Activated naive CD4-positive, alpha-beta T cell treated with anti-CD3 and anti-CD28 coated beads, Interleukin-2, amount 10 ng/mL, durations not matched to agents 7 days and 5 days (primary cell): ENCODE results near the gene SH2D3A.
A peak's percentile ranks its signal among the peaks of the same experiment; 100 is the strongest.
"Not testable (repeated sequence)": the region's sequence is repeated elsewhere in the genome, so short reads cannot be mapped to it uniquely, and the experiment has no call there.

ENCODE experiments used
- CTCF ChIA-PET: fragments of 350-600 bp; sonication (Branson Sonifier 250); formaldehyde crosslinking; loops from one replicate; lab custom pipeline; 2021; ENCODE audit warnings: antibody characterized with exemption; lab: Charles Lee
- DNase-seq: peaks from one replicate; pipeline ENCODE4 v3.0.0-alpha.2; 2020
- H3K27ac Mint-ChIP-seq: one replicate; pipeline ENCODE4 v1.8.0; 2021; ENCODE audit warnings: mild to moderate bottlenecking, moderate library complexity, mixed read lengths
- H3K27me3 Mint-ChIP-seq: one replicate; pipeline ENCODE4 v1.8.0; 2021; ENCODE audit warnings: mild to moderate bottlenecking, mixed read lengths
- H3K36me3 Mint-ChIP-seq: one replicate; pipeline ENCODE4 v1.8.0; 2021; ENCODE audit warnings: mixed read lengths
- H3K4me1 Mint-ChIP-seq: one replicate; pipeline ENCODE4 v1.8.0; 2021; ENCODE audit warnings: mixed read lengths
- H3K4me3 Mint-ChIP-seq: one replicate; pipeline ENCODE4 v1.8.0; 2021; ENCODE audit warnings: mild to moderate bottlenecking, moderate library complexity, mixed read lengths
- H3K9me3 Mint-ChIP-seq: one replicate; pipeline ENCODE4 v1.8.0; 2021; ENCODE audit warnings: mixed read lengths

SH2D3A gene

DNA sequence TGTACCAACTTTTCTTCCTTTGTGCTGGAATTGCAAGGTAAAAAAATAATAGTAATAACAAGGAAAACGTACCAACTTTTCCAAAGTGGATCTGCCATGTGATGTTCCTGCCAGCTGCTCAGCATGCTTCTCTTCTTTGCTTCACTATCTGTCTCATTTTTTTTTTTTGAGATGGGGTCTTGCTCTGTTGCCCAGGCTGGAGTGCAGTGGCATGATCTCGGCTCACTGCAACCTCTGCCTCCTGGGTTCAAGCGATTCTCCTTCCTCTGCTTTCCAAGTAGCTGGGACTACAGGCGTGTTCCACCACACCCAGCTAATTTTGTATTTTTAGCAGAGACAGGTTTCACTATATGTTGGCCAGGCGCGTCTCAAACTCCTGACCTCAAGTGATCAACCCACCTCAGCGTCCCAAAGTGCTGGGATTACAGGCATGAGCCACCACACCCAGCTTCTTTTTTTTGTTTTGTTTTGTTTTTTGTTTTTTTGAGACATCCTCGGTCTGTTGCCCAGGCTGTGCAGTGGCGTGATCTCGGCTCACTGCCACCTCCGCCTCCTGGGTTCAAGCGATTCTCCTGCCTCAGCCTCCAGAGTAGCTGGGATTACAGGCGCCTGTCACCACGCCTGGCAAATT is 33.0 kb upstream of the SH2D3A start:
- H3K27me3 Mint-ChIP-seq, H3K9me3 Mint-ChIP-seq: not testable (repeated sequence)
- peaks cover 73% of the 10 kb centered on the region for H3K4me1 Mint-ChIP-seq
- H3K27ac Mint-ChIP-seq = peak overlapping the region; percentile 94
- CTCF ChIA-PET = interaction anchor here (1.4 to 2.0 kb wide), 4 partner anchors 28 to 159 kb away, joined by 3 to 10 read pairs (median 5); partner anchors contain the start of gene VAV1
- H3K36me3 Mint-ChIP-seq = peaks cover 43% of the 10 kb centered on the region
- peak overlapping the region; percentile 76 for H3K4me3 Mint-ChIP-seq
- DNase-seq = peak; percentile 42

DNA sequence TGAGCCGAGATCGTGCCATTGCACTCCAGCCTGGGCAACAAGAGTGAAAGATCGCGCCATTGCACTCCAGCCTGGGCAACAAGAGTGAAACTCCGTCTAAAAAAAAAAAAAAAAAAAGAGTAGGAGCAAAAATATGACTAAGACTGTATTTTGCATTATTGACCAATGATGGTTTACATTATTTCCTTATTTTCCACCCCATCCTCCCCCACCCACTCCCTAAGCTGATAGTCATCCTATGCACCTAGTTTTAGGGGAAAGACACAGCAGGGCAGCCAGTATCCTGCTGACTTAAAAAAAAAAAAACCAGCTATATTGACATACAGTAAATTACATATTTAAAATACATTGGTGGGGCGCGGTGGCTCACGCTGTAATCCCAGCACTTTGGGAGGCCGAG is 30.4 kb upstream of the SH2D3A start:
- no peak for DNase-seq
- H3K9me3 Mint-ChIP-seq = peaks cover 10% of the 10 kb centered on the region
- peaks cover 82% of the 10 kb centered on the region for H3K4me1 Mint-ChIP-seq
- no peak overlapping the region for H3K27ac Mint-ChIP-seq
- peaks cover 58% of the 10 kb centered on the region for H3K36me3 Mint-ChIP-seq
- CTCF ChIA-PET = no interaction called here
- H3K4me3 Mint-ChIP-seq = no peak overlapping the region
- no peaks in the 10 kb centered on the region for H3K27me3 Mint-ChIP-seq

DNA sequence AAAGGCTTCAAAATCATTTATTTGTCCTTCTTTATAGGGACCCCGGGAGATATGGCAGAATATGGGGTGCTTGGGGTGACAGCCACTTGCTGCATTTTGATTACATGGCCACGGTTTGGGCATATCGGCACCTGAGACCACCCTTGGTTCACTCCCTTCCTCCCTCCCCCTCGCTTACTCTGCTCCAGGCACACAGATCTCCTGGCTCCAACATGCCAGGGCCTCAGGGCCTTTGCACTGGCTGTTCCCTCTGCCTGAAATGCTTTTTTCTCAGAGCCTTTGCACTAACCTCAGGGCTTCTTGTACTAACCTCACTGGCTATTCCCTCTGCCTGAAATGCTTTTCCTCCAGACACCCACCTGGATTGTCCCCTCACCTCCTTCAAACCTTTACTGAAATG is 29.0 kb upstream of the SH2D3A start:
- no peak overlapping the region for H3K27ac Mint-ChIP-seq
- H3K4me3 Mint-ChIP-seq = no peak overlapping the region
- H3K36me3 Mint-ChIP-seq = peaks cover 69% of the 10 kb centered on the region
- H3K27me3 Mint-ChIP-seq = no peaks in the 10 kb centered on the region
- peaks cover 10% of the 10 kb centered on the region for H3K9me3 Mint-ChIP-seq
- peaks cover 84% of the 10 kb centered on the region for H3K4me1 Mint-ChIP-seq
- no peak for DNase-seq
- CTCF ChIA-PET = no interaction called here

DNA sequence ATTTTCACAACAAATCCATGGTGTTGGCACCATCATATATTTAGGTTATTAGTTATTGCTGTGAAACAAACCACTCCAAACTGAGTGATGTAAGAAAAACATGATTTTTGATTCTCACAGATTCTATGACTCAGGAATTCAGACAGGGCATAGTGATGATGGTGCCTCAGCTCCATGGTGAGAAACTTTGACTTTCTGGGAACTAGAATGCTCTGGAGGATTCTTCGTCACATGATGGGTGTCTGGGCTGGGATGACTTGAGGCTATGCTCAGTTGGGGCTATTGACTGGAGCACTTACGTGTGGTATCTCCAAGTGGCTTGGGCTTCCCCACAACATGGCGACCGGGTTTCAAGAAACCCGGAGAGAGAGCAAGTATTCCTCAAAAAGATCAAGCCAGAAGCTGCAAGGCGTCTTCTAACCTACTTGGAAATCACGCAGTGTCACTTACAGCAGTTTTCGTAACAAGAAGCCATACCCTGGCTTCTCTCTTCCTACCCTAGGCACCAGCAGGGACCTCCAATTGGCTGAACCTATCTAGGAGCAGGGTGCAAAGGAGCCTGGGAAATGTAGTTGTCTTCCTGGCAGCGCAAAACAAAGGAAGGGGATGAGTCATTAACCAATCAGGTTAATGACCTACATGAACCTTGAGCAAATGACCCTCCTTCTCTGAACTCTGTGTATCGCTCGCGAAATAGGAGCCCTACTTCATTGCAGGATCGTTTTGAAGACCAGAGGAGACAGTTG is 27.6 kb upstream of the SH2D3A start:
- CTCF ChIA-PET = no interaction called here
- DNase-seq = no peak
- Mint-ChIP-seq H3K36me3 (peaks cover 73% of the 10 kb centered on the region), H3K4me3 (no peak overlapping the region), H3K27ac (no peak overlapping the region), H3K9me3 (peaks cover 10% of the 10 kb centered on the region), H3K4me1 (peaks cover 86% of the 10 kb centered on the region), H3K27me3 (no peaks in the 10 kb centered on the region)

DNA sequence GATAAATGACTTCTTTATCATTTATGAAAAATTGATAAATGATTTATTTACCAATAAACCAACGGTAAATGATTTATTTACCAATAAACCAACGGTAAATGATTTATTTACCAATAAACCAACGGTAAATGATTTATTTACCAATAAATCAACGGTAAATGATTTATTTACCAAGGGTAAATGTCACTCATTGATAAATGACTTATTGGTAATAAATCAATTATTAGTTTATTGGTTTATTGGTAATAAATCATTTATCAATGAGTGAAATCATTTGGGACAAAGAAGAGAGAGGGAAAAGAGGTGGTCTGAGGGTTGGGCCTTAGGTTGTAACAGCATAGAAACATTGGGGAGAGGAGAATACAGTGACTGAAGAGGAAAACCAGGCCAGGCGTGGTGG is 26.7 kb upstream of the SH2D3A start:
- CTCF ChIA-PET = no interaction called here
- Mint-ChIP-seq H3K9me3 (peaks cover 10% of the 10 kb centered on the region), H3K27me3 (no peaks in the 10 kb centered on the region), H3K4me3 (no peak overlapping the region), H3K4me1 (peaks cover 82% of the 10 kb centered on the region), H3K36me3 (peaks cover 69% of the 10 kb centered on the region), H3K27ac (no peak overlapping the region)
- no peak for DNase-seq

DNA sequence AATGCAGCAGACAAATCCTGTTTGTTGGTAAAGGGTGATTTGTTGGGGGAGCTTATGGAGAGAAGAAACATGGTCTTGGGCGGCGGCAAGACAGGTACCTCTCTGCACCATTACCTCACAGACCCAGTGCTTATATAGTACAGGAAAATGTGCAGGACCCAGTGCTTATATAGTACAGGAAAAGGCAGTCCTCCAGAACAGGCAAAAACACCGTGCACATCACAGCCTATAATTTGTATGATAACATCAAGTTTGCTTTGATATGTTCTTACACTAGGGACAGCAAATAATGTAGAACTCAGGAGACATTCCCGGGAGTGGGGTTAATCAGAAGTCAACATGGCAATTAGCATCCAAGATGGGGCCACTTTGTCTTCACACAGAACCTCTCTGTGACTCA is 26.2 kb upstream of the SH2D3A start:
- Mint-ChIP-seq H3K27ac (no peak overlapping the region), H3K27me3 (no peaks in the 10 kb centered on the region), H3K4me1 (peaks cover 82% of the 10 kb centered on the region), H3K4me3 (no peak overlapping the region), H3K9me3 (peaks cover 10% of the 10 kb centered on the region), H3K36me3 (peaks cover 70% of the 10 kb centered on the region)
- DNase-seq = no peak
- CTCF ChIA-PET = no interaction called here

DNA sequence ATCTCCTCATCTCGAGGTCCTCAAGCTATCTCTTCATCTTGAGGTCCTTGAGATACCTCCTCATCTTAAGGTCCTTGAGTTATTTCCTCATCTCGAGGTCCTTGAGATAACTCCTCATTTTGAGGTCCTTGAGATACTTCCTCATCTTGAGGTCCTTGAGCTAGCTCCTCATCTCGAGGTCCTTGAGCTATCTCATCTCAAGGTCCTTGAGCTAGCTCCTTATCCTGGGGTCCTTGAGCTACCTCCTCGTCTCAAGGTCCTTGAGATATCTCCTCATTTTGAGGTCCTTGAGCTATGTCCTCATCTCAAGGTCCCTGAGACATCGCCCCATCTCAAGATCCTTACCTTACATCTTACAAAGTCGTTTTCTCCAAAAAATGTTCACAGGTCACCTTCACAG is 24.0 kb upstream of the SH2D3A start:
- peaks cover 10% of the 10 kb centered on the region for H3K9me3 Mint-ChIP-seq
- CTCF ChIA-PET = interaction anchor here (0.8 kb wide), 1 partner anchor 10 kb away, joined by 3 read pairs; no protein-coding TSS in a partner anchor
- H3K36me3 Mint-ChIP-seq = peaks cover 67% of the 10 kb centered on the region
- DNase-seq = no peak
- peaks cover 70% of the 10 kb centered on the region for H3K4me1 Mint-ChIP-seq
- peak overlapping the region; percentile 55 for H3K27ac Mint-ChIP-seq
- no peak overlapping the region for H3K4me3 Mint-ChIP-seq
- H3K27me3 Mint-ChIP-seq = no peaks in the 10 kb centered on the region

DNA sequence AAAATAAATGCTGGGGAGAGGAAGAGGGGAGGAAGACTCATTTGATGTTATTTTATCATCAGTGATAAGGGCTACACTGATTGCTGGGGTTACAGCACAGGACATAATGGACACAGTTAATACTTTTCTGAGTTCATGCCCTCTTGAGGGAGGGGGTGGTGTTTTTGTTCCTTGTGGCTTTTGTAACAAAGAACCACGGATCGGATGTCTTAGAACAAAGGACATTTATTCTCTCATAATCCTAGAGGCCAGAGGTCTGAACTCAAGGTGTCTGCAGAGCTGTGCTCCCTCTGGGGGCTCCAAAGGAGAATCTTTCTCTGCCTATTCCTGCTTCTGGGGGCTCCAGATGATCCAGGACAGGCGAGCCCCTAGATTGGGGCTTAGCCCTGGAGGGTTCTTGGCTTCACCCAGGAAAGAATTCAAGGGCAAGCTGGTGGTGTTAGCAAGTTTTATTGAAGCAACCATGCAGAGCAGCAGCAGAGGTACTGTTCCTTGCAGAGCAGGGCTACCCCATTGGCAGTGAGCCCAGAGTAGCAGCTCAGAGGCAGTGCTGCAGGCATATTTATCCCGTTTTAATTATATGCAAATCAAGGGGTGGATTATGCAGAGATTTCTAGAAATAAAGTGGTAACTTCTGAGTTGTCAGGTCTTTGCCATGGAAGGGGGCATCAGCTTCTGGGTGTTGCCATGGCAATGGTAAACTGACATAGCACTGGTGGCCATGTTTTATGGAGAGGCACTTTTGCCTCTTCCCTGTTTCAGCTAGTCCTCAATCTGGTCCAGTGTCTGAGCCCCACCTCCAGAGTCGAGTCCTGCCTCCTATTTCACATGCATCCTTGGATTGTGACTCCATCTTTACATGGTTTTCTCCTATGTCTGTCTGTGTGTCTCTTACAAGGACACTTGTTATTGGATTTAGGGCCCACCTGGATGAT is 23.2 kb upstream of the SH2D3A start:
- Mint-ChIP-seq H3K27ac (peak overlapping the region; percentile 62), H3K4me3 (no peak overlapping the region), H3K27me3 (no peaks in the 10 kb centered on the region), H3K36me3 (peaks cover 67% of the 10 kb centered on the region), H3K4me1 (peaks cover 67% of the 10 kb centered on the region), H3K9me3 (peaks cover 10% of the 10 kb centered on the region)
- CTCF ChIA-PET = interaction anchor here (0.8 kb wide), 1 partner anchor 9 kb away, joined by 3 read pairs; no protein-coding TSS in a partner anchor
- no peak for DNase-seq

DNA sequence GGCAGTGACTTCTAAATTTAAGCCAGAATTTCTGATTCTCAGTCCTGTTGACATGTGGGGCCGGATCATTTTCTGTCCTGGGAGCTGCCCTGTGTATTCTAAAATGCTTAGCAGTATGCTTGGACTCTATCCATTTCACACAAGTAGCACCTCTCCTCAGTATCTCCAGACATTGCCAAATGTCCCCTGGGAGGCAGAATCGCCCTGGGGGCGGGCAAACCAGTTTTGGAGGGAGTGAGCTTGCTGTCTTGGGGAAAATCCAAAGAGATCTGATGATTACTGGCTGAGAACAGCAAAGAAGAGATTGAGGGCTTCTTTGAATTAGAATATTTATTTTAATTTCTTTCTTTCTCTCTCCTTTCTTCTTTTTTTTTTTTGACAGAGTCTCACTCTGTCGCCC is 21.7 kb upstream of the SH2D3A start:
- CTCF ChIA-PET = no interaction called here
- no peak for DNase-seq
- Mint-ChIP-seq H3K4me3 (no peak overlapping the region), H3K9me3 (peaks cover 2% of the 10 kb centered on the region), H3K4me1 (peaks cover 62% of the 10 kb centered on the region), H3K36me3 (peaks cover 65% of the 10 kb centered on the region), H3K27ac (peak overlapping the region; percentile 79), H3K27me3 (no peaks in the 10 kb centered on the region)

DNA sequence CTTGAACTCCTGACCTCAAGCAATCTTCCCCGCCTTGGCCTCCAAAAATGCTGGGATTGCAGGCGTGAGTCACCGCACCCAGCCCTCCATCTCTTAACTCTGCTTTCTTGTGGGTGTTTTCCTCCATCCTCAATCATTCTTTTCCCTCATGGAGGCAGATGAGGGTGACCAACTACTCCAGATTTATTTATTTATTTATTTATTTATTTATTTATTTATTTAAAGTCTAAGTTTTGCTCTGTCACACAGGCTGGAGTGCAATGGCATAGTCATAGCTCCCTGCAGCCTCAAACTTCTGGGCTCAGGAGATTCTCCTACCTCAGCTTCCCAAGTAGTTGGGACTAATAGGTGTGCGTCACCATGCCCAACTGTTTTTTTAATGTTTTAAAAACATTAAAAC is 20.2 kb upstream of the SH2D3A start:
- Mint-ChIP-seq H3K27me3 (no peaks in the 10 kb centered on the region), H3K4me3 (no peak overlapping the region), H3K27ac (no peak overlapping the region), H3K9me3 (no peaks in the 10 kb centered on the region), H3K36me3 (peaks cover 53% of the 10 kb centered on the region), H3K4me1 (peaks cover 52% of the 10 kb centered on the region)
- CTCF ChIA-PET = no interaction called here
- no peak for DNase-seq

DNA sequence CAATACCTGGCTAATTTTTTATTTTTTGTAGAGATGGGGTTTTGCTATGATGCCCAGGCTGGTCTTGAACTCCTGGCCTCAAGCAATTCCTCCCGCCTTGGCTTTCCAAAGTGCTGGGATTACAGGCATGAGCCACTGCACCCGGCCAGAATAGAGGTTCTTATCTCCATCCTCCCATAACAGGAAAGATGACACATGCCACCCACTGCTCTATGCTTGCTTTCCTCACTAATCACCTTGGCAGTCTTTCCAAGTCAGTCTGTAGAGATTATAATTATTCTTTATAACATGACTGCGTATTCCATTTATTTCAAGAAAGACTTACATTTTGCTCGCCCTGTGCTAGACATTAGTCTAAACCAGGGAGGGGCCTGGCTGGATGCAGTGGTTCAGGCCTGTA is 12.0 kb upstream of the SH2D3A start:
- no peak overlapping the region for H3K4me3 Mint-ChIP-seq
- peaks cover 61% of the 10 kb centered on the region for H3K4me1 Mint-ChIP-seq
- H3K27ac Mint-ChIP-seq = no peak overlapping the region
- no peaks in the 10 kb centered on the region for H3K27me3 Mint-ChIP-seq
- peaks cover 3% of the 10 kb centered on the region for H3K9me3 Mint-ChIP-seq
- no peak for DNase-seq
- CTCF ChIA-PET = no interaction called here
- peaks cover 51% of the 10 kb centered on the region for H3K36me3 Mint-ChIP-seq

DNA sequence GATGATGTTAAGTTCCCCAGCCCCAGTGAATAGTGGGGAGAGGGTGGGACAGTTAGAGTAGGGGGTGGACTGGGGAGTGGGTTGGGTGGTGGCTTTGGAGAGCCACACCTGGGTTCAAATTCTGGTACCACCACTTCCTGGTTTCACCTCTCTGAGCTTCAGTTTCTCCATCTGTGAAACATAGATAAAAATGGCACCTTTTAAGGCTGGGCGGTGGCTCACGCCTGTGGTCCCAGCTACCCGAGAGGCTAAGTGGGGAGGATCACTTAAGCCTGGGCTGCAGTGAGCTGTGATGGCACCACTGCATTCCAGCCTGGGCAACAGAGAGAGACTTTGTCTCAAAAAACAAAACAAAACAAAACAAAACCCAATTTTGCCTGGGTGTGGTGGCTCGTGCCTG is 11.2 kb upstream of the SH2D3A start:
- Mint-ChIP-seq H3K27me3 (no peaks in the 10 kb centered on the region), H3K4me1 (peaks cover 64% of the 10 kb centered on the region), H3K36me3 (peaks cover 53% of the 10 kb centered on the region), H3K9me3 (peaks cover 3% of the 10 kb centered on the region), H3K27ac (peak overlapping the region; percentile 82), H3K4me3 (no peak overlapping the region)
- CTCF ChIA-PET = interaction anchor here (1.1 kb wide), 1 partner anchor 85 kb away, joined by 3 read pairs; no protein-coding TSS in a partner anchor
- DNase-seq = no peak

DNA sequence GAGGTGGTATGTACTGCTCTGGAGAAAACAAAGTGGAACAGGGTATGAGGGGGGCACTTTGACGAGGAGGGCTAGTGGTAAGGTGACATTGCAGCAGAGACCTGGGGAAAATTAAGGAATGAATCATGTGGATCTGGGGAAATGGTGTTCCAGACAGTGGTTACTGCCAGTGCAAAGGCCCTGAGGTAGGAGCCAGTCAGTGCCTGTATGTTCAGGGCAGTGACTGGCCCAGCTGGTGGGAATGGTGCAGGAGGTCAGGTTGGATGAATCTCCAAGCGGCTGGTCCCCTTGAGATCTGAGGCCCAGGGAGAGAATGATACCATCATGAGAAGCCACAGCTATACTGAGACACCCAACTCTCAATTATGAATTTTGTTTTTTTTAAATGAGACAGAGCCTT is 10.2 kb upstream of the SH2D3A start:
- no peak overlapping the region for H3K4me3 Mint-ChIP-seq
- DNase-seq = no peak
- H3K4me1 Mint-ChIP-seq = peaks cover 62% of the 10 kb centered on the region
- peak overlapping the region; percentile 56 for H3K27ac Mint-ChIP-seq
- CTCF ChIA-PET = interaction anchor here (0.6 kb wide), 1 partner anchor 1063 kb away, joined by 4 read pairs; no protein-coding TSS in a partner anchor
- H3K9me3 Mint-ChIP-seq = peaks cover 3% of the 10 kb centered on the region
- no peaks in the 10 kb centered on the region for H3K27me3 Mint-ChIP-seq
- H3K36me3 Mint-ChIP-seq = peaks cover 54% of the 10 kb centered on the region

DNA sequence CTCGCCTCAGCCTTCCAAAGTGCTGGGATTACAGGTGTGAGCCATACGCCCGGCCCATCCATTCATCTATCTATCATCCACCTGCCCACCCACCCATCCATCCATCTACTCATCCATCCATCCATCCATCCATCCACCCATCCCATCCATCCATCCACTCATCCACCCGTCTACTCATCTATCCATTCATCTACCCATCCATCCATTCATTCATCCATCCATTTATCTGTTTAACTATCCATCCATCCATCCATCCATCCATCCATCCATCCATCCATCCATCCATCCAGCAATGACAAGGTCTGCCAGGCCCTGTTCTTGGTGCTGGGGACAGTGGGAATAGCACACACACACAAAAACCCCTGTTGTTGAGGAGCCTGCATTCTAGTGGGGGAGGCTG is 9.8 kb upstream of the SH2D3A start:
- no peaks in the 10 kb centered on the region for H3K27me3 Mint-ChIP-seq

More for the DNA sequence above, 9.8 kb upstream of the SH2D3A start:
- Mint-ChIP-seq H3K36me3 (peaks cover 54% of the 10 kb centered on the region), H3K9me3 (peaks cover 3% of the 10 kb centered on the region), H3K4me1 (peaks cover 66% of the 10 kb centered on the region), H3K27ac (no peak overlapping the region), H3K4me3 (no peak overlapping the region)
- no peak for DNase-seq
- CTCF ChIA-PET = interaction anchor here (0.6 kb wide), 1 partner anchor 1062 kb away, joined by 4 read pairs; no protein-coding TSS in a partner anchor
